Non-pigmented ciliary epithelial cell (primary cell): ENCODE data around the gene ZP1.

ENCODE experiments used
- DNase-seq: peaks from one replicate; pipeline ENCODE4 v3.0.0-alpha.2; 2010; ENCODE audit warnings: low read depth

Gene ZP1

DNA sequence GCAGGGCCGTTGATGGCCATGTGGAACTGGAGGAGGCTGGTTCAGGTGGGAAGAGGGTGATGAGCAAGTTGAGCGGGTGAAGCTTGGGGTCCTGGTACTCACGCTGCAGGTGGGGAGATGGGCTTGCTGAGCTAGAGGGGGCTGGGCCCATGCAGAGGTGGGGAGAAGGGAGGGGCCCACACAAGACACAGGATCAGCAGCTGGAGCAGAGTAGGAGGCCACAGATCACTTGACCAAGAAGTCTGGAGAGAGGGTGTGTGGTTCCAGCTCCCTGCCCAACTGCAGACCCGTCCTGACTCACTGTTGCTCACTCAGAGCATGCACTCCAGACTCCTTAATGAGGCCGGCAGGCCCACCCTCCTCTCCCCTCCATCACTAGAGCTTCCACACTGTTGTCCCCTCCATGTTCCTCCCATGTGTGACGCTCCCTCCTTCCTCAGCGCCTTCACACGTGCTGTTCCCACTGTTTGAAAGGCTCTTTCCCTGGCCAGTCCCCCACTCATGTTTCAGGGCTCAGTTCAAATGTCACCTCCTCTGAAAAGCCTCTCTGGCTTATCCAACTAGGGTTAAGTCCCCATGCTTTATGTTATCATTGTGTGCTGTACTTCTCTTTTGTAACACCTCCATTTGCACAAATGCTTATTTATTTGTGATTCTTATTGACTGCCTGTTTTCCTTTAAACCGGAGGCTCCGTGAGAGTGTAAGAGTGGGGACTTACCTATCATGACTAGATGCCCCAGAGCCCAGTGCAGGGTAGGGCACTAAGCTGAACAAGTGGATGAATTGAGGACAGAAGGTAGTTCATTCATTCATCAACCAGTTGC, 23.1 kb upstream of the ZP1 start:
- no peak for DNase-seq

DNA sequence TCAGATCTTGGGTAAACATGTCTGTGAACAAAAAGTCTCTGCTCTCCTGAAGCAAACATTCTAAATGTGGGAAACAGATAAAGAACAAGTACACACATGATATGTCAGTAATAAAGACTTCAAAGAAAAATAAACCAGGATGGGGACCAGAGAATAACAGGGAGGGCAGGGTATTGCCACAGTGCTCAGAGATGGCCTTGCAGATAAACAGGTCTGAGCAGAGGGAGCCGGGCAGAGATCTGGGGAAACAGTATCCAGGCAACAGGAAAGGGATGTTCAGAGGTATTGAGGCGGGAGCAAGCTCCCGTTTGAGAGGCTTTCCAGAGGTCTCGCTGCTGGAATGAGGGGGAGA, 22.5 kb upstream of the ZP1 start:
- DNase-seq: no peak

DNA sequence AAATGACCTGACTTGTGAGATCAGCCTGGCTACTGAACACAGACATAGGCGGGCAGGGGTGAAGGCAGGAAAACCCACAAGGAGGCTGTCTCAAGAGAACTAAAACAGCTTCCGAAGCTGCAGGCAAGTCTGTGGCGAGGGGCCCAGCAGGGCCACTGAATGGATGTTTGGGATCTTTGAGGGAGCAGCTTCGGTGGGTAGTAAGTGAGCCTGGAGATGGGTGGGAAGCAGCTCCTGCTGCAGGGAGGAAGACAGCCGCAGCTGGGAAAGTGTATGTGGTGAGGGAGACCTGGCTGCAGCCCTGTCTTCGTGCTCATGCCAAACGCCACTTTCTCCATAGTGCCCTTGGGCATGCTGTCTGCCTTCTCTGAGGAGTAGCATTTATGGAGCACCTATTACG, 22.0 kb upstream of the ZP1 start:
- DNase-seq: no peak

DNA sequence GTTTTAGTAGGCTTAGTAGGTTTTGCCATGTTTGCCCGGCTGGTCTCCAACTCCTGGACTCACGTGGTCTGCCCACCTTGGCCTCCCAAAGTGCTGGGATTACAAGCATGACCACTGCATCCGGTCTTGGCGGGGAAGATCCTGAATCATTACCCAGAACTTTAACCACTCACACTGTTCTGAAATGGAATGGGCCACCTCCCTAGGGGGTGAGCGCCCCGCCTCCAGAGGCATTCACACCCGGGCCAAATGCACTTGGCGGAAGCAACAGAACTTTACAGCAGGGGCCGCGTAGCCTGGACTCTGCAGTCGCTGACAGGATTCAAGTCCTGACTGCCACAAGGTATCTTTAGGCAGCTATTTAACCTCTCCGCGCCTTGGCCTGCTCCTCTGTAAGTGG, 20.1 kb upstream of the ZP1 start:
- DNase-seq: no peak

DNA sequence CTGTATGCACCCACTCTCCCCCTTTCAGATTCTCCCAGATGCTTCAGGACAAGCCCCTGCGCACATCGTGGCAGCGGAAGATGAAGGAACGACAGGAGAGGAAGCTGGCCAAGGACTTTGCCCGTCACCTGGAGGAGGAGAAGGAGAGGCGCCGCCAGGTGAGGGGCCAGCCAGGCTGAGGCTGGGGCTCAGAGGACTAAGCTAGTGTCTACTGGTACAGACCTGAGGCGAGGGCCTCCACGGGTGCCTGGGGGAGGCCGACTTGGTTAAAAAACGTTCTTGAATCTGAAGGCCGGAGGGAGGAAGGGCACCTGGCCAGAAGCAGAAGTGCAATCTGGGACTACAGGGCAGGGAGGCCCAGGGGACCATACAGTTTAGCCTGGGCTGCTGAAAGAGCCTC, 19.4 kb upstream of the ZP1 start:
- DNase-seq: no peak

DNA sequence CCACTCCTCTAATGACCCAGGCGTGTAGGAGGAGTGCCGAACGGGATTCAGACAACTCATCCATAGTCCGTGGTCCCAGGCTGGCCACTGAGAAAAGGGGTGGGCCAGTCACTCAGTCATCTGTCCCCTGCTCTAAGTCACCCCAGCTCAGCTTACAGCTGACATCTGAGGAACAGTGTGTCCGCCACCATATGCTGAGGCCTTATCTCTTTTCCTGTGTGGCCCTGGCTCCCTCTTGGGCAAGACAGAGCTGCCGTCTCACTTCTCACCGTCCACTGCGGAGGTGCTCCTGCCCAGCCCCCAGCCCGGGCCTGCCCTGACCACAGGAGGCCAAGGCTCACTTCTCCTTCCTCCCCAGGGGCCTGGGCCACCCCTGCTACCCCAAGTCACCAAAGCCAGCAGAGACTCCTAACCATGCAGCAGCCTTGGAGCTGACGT, 18.6 kb upstream of the ZP1 start:
- DNase-seq: no peak

DNA sequence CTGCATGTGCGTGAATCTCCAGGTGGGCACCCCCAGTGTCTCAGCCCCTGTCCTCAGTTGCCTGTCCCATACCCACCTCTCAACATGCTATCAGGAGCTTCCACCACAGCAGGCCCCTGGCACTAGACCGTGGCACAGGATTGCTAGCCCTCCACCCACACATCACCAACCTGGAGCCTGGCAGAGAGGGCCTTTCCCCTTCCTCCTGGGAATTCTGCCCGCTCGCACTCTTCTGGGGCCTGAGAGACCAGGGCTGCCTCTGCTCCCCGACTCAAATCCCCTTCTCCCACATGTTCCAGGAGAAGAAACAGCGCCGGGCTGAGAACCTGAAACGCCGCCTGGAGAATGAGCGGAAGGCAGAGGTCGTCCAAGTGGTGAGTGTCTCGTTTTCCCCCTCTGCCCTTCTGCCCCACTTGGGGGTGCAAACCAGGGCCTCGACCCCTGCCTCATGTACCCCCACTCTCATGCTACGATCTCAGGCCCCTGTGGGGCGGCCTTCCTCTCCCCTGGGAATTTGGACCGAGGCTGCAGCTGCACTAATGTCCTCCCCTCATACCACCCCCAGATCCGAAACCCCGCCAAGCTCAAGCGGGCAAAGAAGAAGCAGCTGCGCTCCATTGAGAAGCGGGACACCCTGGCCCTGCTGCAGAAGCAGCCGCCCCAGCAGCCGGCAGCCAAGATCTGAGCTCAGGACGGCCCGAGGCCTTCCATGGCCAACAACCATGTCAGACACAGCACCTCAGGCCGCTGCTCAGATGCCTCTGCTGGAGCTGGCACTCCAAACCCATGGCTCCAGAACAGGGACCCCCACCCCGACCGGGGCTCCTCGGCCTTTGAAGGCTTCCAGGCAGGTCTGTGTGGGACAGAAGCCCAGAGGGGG, 17.5 kb upstream of the ZP1 start:
- DNase-seq: no peak

DNA sequence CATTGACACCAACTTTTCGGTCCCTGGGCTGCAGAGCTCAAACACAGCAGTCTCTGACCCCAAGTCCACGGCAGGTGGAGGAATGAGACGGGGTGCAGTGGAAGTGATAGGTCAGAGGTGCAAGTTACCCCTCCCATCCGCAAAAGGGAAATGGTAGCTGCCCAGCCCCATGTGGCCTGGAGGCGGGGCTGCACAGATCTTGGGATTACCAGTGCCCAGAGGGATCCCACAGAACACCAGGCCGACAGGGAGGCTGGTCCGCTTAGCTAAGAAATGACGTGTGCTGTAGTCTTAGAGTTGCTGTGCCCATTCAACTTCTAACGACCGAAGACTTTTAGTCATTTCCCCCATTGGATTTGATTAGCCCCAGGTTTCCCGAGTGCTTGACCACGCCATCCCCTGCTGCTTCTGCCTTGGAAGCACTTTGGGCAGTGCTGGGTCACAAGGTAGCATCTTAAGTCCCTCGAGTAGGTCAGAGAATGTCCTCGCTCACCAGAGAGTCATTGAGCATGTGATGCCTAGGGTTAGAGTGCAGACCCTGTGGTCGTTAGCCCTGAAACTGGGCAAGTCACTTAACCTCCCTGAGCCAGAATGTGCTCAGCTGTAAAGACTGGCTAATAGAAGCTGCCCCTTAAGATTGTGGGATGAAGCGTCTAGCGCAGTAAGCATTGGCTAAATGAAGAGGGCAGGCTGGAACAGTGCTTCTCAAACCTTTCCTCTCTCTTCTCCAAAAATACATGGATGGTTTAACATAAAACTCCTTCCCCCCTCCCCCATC, 15.8 kb upstream of the ZP1 start:
- DNase-seq: no peak

DNA sequence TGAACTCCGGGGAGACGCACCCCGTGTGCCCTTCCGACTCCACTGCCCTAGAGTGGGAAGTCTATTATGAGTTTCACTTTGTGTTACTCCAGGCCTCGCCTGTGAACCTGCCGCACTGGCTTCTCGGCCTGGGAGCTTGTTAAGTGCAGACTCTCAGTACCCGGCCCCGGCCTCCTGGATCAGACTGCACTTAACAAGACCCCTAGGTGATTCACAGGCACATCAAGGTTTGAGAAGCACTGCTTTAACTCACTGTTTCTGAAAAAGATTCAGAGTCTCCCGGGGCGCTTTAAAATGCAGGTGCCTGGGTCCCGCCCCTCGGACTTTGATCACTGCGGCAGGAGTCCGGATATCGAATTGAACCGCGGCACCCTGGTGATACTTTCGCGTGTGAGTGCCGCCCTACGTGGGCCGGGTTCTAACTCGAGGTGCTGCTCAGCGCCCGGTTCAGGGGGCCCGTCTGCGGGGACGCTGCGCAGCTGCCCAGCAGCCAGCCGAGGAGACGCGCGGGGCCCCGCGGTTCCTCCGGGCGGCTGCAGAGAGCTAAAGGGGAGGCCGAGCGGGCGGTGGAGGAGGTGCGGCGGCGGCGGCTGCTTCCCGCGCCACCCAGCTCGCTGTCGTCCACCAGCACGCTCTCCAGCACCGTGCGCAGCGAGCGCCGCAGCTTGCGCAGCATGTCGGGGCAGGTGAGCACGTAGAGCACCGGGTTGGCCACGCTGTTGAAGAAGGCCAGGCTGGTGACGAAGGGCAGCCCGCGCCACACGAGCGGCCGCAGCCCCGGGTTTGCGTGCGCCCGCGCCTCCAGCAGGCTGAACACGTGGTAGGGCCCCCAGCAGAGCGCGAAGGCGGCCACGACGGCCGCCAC, 15.0 kb upstream of the ZP1 start:
- DNase-seq: no peak

DNA sequence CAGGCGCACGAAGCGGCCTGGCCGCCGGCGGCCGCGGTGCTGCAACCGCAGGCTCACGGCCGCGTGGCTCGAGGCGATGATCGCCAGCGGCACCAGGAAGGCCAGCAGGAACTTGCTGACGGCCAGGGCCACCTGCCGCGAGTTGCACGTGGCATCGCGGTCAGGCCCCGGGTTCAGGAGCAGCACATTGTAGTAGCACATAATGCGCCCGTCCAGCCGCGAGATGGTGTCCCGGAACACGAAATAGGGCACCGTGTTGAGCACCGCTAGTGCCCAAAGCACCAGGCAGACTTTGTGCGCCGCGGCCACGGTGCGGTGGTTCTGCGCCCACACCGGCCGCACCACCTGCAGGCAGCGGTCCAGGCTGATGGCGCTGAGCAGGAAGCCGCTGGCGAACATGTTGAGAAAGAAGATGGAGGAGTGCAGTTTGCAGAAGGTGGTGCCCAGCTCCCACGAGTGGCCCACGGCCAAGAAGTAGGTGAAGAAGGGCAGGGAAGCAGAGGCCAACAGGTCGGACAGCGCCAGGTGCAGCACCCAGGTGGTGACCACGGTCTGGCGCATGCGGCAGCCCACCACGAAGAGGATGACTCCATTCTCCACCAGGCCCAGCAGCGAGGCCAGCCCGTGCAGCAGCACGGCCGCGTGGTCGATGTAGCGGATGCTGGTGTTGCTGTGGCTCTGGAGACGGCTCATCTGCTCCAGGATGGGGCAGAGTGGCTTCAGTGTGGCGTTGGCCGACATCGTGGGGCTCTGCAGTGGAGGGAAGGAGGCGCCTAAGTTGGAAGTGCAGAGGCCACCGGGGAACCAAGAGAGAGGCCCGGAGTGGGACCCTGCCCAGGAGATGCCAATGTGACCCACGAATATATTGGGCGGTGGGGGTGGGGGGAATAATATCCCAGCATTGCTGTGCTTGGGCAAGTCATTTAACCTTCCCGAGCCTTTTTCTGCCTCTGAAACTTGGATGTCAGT, 14.1 kb upstream of the ZP1 start:
- no peak for DNase-seq

DNA sequence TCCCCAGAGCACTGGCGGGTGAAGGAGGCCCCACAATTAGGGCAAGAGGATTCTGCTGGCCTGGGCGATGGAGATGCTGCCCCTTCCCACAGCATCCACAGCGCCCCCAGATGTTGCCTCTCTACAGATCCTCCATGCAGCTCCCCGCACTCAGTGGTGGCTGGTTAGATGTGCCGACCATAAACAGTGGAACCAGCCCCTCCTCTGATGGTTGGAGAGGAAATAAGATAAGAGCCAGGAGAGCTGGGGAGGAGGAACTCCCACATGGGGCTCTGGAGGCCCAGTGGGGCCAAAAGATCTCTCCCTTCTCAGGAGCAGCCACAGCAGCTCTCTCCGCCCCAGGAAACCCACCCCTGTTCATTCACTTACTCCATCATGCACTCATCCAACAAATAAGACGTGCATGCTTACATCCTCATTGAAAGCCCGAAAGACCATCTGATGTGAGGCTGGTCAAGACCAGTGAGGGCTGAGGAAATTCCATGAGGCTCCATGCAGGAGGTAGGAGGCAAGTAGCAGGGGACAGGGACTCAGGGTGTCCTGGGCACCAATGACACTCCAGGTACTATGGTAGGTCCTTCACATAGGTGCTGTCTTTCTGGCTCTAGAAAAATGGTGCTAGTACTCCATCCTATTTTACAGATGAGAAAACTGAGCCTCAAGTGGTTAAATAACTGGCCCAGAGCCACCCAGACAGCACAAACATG, 13.0 kb upstream of the ZP1 start:
- DNase-seq: no peak

DNA sequence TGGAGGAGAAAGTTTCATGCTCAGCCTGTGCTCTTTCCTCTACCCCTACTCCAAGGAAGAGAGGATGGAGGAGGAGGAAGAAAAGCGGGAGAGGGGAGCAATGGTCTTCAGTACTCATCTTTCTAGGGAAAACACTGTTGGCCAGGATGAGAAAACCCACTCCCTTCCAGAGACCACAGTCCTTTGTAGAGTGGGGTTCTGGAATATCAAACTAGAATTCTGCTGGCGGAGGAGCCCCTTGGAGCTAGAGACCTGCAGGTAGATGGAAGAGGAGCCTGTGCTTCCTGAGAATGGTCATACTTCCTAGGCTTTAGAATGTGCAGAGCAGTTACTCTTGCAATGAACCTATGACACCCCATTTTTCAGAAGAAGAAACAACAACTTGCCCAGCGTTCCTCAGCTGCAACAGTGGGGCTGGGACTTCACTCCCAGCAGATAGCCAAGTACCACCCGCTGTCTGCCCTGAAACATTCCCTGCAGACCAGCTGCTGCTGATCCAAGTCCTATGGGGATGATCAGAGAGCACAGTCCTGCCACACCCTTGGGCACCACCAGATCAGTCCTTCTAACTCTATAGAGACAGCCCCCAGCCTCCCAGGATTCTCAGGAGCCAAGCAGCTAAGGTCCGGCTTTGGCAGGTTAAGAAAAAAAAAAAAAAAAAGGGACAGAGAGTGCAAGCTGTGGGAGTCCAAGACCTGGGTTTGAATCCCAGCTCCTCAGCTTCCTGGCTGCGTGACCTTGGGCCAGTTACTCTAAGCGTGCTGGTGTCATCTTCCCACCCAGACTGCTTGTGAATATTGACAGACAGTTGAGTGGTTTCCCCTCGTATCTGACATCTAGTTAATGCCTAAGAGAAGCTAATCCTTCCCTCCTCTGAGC, 12.3 kb upstream of the ZP1 start:
- DNase-seq: no peak

DNA sequence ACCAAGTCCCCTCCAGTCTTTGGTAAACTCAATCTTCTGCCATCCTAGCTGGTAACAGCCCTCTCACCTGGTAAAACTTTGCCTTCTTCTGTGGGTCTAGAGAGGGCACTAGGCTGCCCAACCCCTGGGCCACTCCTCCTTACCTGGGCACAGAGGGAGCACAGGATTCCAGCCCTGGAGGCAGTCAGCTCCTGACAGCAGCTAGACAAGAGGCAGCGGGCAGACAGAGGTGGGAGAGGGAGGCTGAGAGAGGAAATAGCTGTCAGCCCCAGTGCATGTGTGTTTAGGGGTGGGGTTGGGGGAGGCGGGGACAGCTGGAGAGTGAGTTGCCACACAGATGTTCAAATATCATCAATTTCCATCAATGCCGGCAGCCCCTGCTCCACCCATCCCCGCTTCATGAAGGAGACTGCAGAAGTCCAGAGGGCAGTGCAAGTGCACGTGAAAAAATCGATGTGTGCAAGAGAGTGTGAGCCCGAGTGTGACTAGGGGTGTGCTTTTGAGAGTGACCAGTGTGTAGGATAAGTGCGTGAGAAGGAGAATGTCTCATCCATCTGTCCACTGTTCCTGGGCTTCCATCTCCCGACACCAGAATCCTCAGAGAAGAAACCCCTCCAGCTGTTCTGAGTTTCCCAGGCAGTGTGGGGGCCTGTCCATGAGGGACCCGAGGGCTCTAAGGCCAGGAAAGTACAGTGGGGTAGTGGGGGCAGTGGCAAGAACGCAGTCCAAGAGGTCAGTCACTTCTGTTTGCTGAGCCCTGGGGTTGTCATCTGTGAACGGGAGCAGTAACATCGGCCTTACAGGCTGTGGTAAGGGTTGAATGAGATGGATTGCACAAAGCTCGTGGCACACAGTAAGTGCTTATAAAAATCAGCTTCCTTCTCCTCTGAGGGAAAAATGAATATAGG, 11.4 kb upstream of the ZP1 start, which contains the start of gene PTGDR2:
Gene PTGDR2 (minus strand): TSS at position 225 of the 908 bp plus-strand sequence. CDS start 2,228 bp downstream, outside the sequence.
- DNase-seq: no peak

DNA sequence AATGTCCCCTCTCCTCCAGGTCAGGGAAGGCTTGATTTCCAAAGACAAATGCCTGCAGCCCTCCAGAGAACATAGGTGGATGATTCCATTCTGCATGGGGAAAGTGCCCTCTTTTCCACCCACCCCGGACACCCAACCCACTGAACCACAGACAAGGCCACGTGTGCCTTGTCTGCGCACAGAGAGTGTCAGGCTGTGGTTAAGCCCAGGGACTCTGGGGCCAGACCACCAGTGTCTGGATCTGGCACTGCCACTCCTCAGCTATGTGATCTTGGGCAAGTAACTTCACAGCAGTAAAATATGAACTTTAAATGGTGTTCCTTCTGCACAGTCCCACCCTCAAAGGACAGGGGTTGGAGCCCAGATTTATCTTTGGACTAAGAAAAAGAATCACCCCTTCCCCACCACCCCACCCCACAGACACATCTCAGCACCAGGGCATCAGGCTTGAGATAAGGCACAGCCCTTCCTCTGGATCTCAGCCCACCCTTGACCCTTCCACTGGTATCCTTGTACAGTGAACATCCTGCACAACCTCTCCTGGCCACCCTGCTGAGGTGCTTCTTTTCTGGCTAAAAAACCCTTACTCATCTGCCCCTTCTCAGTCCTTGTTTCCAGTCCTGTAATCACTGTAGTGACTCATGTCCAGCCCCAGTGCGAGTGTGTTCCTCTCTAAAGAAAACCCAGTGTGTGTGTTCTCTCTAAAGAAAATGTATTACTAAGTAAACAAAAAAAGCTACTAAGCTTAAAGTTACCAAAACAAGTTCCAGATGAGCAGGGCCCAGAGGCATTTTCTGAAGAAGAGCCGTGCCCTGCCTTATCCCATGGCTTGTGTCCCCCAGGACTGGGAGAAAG, 9.7 kb upstream of the ZP1 start:
- no peak for DNase-seq

DNA sequence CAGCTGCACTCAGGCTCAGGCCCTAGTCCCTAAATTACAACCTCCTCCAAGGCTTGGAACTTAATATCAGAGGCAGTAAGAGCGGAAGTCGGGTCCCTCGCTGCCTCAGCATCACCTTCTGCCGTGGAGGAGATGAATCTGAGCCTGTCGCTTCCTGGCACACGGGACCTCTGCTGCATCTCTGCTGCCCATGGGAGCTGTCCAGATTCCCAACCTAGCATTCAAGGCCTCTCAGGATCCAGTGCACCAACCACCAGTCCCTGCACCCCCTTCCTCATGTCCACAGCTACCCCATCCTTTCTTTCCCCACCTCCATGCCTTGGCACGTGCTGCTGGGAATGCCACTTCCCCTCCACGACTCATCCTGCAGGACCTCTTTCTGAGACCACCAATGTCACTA, 9.1 kb upstream of the ZP1 start:
- no peak for DNase-seq

DNA sequence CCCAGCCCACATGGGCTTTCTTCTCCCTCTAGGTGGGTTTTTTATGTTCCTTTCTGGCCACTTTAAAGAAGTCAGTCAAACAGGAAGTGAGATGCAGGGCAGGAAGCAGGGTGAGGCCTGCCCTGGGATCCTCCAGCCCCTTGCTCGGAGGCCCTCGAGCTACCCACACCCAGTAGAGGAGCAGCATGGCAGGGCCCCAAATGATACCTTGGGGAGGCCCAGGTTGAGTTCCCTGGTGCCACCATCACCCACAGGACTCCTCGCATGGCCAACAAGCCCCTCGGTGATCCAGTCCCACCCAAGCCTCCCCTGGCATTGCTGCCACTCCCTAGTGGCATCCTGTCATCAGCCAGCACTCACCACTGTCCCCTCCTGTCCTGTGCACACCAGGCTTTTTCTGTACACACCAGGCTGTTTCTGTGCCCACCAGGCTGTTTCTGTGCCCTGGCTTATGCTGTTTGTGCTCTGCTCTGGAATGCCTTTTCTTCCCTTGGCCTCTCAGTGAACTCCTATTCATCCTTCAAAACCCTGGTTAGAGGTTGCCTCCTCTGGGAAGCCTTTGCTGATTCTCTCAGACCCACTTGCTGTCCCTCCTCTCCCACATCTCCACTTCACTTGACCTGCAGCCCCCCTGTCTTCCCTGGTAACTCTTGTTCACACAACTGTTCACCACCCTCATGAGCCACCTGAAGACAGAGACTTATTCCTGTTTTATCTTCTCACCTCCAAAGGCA, 8.4 kb upstream of the ZP1 start:
- DNase-seq: no peak
